Stimulated activated naive CD8-positive, alpha-beta T cell treated with anti-CD3 and anti-CD28 coated beads, Interleukin-15, Interleukin-2, amounts not matched to agents 100 U/mL and 50 U/mL, for 24 hours (primary cell): Measurements from ENCODE around the gene ZNF420.
A peak's percentile ranks its signal among the peaks of the same experiment; 100 is the strongest.

ENCODE experiments used
- ATAC-seq: fragments of 150-1000 bp; cut with Tn5 transposase; one replicate; pipeline ENCODE4 v1.10.0; 2021
- DNase-seq: peaks from one replicate; pipeline ENCODE4 v3.0.0; 2021

Gene ZNF420

DNA sequence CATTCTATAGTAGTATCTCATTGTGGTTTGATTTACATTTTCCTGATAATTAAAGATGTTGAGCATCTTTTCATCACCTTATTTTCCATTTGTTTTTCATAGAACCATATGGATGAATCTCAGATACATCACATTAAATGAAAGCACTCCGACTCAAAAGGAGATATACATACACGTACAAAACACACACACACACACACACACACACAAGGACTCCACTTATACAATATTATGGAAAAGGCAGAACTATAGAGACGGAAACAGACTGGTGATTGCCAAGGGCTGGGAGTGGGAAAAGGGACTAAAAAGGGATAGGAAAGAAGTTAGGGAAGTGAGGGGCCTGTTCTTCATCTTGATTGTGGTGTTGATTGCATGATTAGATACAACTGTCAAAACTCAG, 70.0 kb downstream of the ZNF420 start:
- DNase-seq (no peak), ATAC-seq (no peak)

DNA sequence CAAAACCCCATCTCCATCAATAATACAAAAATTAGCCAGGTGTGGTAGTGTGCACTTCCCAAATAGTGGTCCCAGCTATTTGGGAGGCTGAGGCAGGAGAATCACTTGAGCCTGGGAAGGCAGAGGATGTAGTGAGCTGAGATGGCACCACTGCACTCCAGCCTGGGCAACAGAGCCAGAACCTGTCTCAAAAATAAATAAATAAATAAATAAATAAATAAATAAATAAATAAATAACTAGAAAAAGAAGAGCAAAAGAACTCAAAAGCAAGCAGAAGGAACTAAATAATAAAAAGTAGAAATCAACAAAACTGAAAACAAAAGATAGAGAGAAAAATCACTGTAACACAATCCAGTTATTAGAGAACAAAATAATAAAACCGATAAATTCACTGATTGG, 81.9 kb downstream of the ZNF420 start:
- DNase-seq: no peak
- no peak for ATAC-seq

GRCh38 chr19:37165635-37166034, 87.4 kb downstream of the ZNF420 start:
- ATAC-seq (no peak), DNase-seq (no peak)

DNA sequence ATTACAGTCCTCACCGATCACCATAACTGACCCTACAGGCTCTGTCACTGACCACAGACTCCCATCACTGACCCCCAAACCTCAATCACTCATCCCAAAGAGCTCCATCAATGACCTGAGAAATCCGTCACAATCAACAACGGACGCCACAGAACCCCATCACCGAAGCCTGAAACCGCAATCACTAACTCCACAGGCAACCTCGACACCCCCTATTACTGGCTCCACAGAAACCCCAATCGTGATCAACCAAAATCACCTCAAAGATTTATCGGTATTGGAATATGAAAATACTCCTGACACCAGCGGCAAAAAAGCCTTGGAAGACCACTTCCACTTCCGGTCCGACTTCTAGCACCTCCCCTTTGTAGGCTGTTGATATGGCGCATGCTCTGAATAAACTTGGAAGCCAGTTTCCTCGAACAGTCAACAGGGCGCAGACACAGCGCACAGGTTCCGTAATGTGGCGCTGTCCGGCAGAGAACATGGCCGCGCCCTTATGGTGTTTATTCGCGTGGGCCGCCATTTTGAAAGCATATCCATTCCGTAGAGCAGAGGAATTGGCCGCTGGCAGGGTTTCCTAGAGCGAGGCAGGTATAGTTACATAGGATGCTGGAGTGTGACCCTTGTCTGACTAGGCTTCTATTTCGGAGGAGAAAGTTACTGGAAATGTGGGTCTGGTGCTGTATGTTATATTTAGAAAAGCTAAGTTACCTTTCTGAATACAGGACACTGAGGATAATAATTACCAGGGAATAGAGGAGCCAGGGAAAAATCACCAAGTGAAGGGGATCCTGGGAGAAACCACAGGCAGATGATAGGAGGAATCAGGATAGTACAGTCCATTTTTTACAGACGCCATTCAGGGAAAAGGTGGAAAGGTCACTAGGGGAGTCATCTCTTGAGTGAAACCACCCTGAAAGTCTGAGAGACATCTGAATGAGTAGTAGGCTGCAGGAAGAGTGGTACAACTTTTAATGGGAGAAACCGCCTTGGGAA, 94.4 kb downstream of the ZNF420 start, which contains the start of gene ZNF585A:
TSS of gene ZNF585A (minus strand) at position 328 of the 999 bp plus-strand sequence. CDS start 2,785 bp downstream, outside the sequence.
- ATAC-seq (peak; percentile 99), DNase-seq (peak; percentile 83)
